ENCODE results near the gene PROS1.
A peak's percentile ranks its signal among the peaks of the same experiment; 100 is the strongest.

The PROS1 gene

DNA sequence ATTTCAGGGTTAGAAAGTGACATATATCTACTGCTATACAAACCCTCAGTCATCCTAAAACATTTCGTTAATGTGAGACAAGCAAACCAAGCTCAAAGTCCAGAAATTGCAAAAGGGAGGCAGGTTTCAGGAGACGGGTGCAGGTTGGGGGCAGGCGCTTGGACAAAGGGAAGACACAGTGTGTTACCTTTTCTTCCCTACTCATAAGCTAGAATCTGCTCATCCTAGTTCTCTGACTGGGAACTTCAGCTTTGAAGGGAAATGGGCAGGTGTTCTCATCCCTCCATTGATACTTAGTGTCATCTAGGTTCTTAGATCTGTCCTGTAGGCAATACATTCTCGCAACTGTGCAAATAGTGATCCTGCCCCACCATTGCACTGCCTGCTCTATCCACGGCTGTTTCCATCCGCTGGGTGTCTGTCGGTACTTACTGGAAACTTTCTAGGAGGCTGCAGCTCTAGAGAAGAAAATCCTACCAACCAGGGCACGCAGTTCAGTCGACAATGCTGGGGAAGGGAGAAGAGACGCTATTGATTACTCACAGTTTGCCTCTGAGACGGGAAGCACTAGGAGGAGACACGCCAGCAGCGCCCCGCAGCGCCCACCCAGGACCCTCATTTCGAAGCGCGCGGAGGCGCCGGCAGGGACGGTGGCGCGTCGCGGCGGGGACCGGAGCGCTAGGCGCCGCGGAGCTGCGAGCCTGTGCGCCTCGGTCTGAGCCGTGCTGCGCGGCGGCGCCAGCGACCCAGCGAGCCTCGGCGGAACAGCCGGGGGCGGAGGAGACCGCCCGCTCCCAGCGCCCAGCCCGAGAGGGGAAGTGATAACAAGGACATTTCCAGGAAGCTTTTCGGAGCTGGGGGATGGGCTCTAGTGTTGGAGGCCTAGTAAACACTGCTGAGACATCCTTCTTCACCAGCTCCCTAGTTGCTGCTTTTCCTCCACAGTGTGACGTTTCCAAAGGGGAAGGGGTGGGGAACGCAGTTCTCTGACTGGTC is at the start of gene PROS1:
PROS1 (minus strand) TSS at position 766 of the 996 bp plus-strand sequence; CDS start at position 619, 147 bp downstream.
- peak in 1 of 2 experiments; percentile 8 for DNase-seq

DNA sequence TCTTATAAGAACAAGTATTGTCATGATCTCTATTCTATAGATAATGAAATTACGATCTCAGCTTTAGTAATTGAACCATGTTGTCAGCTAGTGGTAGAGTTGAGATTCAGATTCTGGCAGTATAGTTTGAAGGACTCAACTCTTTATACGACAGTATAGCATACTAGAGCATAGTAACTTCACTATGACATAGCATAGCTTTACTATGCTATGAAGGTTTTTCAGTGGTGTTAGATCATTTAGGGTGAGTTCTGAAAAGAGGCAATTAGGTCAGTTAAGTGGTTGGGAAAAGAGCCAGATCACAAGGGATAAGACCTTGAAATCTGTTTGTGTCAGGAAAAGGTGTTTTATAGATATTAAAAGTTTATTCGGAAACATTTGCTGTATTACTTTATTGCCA is 46.6 kb upstream of the PROS1 start:
- no peak for DNase-seq

DNA sequence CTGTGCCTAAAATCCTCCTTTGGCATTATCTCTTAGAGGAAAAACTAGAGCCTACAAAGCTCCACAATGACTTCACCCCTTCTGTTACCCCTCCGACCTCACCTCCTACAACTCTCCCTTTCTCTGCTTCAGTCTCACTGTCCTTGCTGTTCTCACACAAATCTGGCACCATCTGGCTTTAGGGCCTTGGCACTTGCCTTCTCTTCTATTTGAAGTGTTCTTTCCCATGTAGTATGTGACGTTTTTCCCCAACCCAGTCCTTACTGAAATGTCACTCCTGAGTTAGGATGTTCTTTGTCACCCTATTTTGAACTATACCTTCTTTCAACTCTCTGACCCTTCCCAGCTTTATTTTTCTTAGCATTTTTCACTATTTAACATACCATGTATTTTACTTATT is 46.0 kb upstream of the PROS1 start:
- no peak for DNase-seq

DNA sequence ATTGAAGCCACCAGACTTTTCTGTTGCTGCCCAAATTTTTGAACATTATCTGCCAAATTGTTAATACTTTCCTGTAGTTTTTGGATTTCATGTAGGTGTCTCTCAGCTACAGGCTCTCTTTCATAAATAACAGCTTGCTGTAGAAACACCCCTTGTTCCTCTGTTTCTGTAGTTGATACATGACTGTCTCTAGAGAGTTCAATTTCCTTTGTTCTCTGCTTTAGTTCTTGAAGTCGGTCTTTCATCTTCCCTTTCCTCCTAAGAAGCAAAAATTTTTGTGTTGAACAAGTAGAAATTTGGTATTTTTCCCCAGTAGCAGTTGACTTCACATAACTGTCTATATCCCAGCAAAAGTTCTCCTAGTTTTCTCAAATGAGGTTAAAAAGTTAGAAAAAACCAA is 41.3 kb upstream of the PROS1 start:
- no peak for DNase-seq

DNA sequence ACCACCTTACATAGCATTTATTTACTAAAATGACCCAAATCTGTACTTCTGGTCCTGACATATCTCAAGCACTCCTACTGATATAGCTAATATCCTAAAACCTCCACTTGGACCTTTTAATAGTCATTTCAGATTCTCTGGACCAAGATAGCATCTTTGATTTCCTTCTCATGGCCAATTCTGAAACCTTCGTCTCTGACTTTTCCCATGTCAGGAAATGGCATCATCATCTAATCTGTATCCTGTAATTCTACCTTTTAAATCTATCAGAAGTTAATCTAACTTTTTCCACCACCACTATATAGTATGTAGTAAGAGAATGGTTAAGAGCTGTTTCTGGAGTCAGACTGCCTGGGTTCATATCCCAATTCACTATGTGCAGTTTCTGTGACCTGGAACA is 38.5 kb upstream of the PROS1 start:
- DNase-seq = no peak

DNA sequence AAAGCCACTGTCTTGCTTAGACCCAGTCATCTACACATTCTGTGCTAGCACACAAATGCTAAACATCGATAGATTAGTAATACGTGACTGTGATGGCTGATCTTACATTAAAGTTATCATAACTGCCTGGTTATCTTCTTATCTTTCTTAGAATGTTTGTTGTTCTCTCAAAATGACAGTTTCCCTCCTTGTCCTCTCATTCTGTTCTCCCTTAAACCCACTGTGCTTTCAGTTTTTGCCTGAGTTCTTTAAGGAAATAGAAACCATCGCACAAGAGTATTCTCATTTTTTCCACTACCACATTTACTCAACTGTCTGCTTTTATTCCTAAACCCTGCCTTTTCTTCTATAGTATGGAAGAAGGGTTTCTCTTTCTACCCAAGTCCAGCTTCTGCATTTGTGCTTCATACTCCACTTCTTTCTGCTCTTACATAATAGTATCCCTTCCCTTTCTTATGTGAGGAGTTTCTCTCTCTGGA is 37.6 kb upstream of the PROS1 start:
- DNase-seq = no peak

DNA sequence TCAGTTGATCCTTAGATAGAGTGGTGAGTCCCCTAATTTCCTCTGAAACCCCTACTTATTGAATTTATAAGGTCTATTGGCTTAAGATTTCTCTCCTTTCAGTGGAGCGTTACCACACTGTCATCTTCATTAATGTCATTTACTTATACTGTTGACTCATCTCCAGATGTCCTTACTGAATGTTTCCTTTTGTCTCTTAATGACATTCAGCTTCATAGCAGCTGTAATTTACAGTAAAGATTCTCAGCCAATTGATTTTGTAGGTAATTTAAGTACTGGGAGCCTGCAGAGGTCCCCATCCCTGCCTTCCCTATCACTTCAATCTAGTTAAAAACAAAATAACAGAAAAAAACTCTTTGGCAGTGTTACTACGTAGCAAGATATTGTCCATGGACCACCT is 35.9 kb upstream of the PROS1 start:
- no peak for DNase-seq

DNA sequence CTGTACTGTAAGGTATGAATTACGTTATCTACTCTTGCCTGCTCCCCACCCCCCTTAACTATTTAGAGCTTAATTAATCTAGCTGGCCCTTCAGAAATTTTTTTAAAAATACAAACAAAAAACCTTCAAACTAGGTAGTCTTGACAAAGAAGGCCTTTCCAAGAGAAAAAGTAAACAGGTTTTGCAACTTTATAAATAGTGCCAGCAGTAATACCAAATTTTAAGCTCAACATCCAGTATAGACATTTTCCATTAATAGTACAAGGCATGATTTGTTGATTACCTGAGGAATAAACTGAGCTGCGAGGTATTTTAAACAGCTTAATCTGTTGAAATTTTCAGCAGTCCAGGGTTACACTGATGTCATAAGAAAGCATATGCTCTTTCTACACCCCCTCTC is 34.6 kb upstream of the PROS1 start:
- DNase-seq = no peak

DNA sequence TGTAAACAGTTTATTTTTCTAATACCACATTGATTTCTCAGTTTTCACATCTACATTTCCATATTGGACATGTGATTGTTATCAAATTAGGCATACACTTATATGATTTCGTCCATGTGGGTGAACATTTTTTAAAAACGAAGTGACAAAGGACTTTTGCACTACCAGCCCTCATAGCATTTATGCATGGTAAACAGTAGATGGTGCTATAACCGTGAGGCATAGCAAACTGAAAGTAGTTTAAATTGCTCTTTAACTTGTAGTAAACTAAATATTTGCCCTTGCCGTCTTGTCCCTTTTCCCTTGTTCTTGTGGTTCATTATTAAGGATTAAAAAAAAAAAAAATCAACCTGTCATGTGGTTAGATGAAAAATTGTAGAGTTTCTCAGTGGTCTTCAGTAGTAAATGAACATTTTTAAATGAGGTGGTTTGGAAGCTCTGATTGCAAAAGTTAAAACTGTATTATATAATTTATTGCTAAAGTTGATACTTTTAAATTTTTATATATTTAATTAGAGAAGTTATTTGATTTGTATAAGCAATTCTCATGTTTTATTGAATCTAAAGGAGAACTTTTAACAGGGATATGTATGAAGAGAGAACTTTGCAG is 30.7 kb upstream of the PROS1 start:
- no peak for DNase-seq

DNA sequence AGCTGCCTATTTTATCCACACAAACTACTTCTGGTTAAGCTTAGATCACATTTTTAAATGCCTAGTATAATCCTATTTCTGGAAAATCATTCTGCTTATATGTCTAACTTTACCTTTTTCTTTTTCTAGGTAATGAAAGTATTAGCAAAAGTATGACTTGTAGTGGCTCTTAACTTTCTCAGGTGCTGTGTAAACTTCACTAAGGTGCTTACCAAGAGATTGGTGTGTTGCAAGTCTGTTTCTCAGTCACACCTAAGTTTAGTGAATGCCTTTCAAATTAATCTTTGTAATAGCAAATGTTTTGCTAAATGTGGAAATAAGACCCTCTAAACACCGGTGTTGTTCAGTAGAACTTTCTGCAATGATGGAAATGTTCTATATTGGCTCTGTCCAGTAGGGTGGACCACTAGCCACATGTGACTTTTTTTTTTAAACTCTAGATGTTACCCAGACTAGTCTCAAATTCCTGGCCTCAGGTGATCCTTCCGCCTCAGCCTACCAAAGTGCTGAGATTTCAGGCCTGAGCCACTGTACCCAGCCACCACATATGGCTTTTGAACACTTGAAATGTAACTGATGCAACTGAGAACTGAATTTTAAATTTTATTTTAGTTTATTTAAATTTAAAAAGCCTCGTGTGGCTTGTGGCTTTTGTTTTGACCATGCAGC is 28.3 kb upstream of the PROS1 start:
- DNase-seq = no peak

DNA sequence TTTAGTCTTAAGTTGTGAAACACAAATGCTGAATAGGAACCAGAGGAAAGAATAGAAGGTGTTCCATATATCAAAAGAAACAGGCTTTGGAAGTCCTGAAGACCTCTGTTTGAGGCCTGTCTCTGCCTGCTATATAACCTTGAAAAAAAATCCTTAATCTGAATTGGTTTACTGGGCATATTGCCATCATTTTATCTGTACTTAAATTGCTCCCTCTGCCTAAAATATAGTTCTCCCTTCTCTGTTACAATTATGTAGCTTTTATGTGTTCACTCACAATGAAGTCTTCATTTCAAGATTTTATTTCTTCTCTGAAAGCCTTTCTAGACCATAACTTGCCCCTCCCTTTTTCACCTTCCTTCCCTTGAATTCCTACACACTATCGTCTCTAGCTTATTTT is 27.5 kb upstream of the PROS1 start:
- no peak for DNase-seq

DNA sequence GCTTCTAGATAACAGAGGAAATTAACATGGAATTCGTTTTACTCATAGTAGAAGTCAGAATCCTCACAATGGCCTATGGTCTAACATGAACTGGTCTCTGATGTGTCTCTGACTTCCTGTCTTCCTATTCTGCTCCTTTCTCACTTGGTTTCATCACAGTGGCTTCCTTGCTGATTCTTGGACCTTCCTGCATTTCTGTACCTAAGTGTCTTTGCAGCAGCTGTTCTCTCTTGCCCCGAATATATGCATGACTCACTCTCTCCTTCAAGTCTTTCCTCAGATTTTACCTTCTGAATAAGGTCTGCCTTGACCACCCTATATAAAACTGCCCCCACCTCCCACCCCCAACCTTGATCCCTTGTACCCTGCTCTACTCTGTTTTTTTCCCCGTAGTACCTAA is 20.4 kb upstream of the PROS1 start:
- DNase-seq = no peak

DNA sequence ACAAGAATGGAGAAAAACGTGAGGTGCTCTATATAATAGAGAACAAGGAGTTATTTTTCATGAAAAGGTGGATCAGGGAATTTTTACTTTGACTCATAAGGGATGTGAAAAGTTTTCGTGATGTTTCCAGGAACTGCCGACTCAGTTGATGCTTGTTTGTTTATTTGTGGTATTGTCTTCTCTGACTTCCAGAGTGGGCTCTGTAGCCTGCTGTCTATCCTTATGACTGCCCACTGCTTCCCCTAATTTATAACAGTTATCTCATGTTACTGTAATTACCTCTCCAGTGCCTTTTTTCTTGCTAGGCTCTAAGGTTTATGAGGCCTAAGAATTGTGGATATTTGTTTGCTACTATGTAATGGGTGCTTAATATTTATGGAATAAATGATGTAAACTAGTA is 18.5 kb upstream of the PROS1 start:
- DNase-seq = no peak

DNA sequence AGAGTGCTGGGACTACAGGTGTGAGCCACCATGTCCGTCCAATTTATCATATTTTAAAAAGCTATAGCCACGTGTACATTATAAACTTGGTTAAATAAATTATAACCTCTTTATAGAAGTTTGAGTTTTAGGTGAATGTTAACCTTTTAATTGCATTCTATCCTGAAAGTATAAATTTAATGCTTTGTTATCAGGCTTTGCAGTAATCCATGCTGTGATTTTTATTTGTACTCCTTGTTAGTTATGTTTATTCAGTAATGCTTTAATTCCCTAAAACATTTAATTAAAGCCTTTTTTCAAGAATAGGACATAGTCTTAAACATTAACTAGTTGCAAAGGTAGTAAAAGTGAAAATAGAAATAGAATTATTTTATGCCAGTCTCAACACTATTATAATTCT is 17.9 kb upstream of the PROS1 start:
- DNase-seq = no peak

DNA sequence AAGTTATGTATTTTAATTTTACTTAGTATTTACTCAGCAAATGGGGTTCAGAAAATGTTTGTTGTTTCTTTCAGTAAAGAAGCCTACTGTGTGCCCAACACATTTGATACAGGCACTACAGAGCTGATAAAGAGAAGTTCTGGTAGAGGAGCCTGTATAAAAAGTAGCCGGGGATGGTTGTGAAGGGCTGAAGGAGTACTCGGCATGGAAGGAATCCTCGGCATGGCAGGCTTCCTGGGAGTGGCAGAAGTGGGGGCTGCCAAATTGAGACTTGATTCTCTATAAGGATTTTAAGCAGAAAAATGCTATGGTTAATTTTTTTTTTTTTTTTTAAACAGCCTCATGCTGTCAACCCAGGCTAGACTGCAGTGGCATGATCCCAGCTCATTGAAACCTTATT is 15.5 kb upstream of the PROS1 start:
- DNase-seq = no peak

DNA sequence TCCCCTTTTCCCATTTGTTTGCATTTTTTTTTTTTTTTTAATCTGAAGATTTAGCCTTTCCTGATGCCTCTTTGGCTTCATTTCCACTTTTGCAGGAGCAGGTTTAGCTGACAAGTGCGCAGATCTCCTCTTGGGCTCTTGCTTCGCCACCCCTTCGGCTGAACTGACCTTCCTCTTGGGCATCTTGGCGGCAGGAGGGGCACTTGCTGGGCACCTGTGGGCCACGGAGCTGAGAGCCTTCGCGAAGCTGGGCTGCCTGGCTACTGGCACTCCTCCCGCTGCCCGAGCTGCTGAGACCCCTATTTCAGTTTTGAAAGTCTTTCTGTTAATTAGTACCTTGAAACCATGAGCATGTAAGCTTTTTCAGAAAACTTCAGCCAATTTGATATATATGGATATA is 15.1 kb upstream of the PROS1 start:
- DNase-seq = no peak

DNA sequence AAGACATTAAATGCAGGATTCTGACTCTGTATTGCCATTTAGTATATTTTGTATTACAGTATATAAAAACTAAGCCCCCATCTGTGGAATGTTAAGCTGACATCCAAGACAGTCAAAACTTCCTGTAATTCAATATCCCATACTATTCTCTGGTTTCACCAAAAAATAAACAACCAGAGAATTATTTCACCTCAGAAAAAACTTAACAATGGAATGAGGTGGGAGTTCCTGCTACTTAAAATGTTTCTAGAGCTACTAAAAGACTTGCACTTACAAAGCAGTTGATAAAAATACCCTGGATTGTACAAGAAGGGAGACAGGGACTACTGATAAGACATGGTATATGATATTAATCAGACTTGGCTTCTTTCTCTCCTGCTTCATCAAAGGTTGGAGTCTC is 14.6 kb upstream of the PROS1 start:
- DNase-seq = no peak

DNA sequence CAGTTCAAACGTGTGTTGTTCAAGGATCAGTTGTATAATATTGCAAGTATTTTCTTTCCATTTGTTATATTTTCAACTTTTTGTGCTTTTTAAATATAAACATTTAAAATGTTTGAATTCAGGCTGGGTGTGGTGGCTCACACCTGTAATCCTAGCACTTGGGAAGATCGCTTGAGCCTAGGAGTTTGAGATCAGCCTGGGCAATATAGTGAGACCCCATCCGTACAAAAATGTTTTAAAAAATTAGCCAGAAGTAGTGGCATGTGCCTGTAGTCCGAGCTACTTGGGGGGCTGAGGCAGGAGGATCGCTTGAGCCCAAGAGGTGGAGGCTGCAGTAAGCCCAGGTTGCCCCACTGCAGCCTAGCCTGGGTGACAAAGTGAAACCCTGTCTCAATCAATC is 10.9 kb upstream of the PROS1 start:
- no peak for DNase-seq

DNA sequence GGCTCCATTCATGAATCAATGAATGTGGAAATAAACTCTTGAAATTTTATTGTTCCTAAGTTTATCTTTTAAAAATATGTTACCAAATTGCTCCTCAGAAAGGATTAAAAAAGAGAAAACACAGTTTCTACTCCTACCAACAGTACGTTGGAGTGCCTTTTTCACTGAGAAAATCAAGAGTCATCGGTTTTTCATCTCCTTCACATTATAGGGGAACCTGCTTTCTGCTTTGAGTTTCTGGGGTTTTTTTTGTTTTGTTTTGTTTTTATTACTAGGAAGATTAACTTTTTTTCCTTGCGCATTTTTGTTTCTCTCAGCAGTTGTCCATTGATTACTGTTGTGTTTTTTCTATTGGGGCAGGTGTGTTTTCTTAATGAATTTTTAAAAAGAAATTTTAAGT is 9.7 kb upstream of the PROS1 start:
- no peak for DNase-seq

DNA sequence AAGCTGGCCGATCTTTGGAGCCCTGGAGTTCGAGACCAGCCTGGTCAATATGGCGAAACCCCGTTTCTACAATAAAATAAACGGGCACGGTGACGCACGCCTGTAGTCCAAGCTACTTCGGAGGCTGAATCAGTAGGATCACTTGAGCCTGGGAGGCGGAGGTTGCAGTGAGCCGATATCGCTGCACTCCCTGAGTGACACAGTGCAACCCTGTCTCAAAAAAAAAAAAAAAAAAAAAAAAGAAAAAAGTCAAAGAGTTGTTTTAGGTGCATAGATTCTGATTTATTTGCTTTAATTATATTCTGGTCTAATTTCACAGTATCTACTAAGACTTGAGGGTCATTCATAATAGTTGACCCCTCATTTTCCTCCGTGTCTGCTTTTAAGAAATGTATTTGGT is 8.0 kb upstream of the PROS1 start:
- DNase-seq = no peak

DNA sequence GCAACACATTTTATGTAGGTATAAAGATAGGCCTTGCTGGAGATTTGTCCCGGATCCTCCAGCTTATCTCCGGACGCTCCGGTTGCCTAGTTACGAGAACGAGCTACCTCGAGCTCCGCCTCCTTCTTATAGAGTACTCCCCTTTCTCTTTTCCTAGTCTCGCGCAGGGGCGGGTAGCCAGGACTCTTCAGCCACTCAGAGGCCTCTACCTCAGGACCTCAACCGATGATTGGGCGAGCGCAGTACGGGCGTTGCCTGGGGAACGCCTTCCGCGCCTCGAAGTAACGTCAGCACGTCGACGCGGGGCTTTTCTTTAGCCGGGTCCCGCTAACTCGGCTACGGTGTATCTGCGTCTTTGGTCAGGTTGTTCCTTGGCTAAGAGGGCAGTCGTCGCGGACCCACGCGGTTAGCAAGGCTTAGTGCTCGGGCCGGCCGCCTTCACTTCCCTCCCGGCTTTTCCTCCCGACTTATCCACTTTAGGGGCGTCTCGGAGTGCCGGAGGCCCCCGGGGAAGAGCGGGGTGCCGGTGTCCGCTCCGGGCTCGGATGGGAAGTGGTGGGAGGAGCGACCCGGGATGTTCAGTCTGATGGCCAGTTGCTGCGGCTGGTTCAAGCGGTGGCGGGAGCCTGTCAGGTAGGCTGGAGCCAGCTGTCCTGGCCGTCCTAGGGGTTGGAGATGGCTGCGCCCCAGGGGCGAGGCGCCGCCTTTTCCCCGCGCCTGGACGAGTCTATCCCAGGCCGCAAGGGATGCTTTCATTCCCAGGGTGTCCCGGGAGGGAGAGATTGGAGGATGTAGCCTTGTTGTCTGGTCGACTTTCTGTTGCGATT is 6.4 kb upstream of the PROS1 start, which contains the start of gene ARL13B:
ARL13B (plus strand) TSS at position 306 of the 827 bp plus-strand sequence; CDS start at position 575, 269 bp downstream.
- peak; percentile 48 to 91 for DNase-seq

DNA sequence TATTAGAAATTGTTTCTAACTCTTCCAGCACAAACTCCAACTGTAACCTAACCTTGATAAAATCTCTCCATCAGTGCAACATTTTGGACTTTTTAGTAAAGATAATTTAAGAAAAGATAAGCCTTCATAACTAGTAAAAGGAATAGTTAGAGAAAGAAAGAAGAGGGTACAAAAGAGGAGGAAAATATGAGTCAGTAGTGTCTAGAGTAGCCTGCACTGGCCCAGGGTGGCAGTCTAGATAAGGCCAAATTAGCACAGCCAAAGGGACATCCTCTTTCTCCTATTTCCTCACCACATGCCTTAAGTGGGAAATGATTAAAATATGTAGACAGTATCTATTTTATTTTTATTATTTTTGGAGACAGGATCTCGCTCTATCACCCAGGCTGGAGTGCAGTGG is 3.7 kb downstream of the PROS1 start:
- DNase-seq = no peak

DNA sequence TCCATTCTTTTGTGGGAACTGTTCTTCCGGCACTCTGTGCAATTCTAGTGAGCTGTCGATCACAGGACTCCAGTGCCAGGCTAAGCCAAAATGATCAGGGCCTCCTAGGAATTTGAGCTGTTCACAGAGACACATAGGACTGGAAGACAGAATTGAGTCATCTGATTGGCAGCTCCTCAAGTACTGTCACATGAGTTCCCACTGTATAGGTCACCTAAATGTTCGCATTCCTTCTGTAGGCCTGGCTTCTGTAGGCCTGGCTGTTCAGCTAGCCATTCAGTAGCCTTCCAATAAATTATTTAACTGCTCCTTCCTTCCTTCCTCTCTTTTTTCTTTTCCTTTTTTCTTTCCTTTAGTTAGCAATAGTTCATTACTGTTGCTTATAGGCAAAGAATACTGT is 4.3 kb downstream of the PROS1 start:
- no peak for DNase-seq

All from NCI-H187 (cell line).